CD4-positive, alpha-beta memory T cell (primary cell): ENCODE measurements around the gene IARS1. TPM values are rescaled to one million over a fixed set of nuclear protein-coding genes. Genes with fewer than 3 reads are reported as not detected.

Experiments
- CTCF ChIA-PET: fragments of 350-600 bp; sonication (Branson Sonifier 250); formaldehyde crosslinking; loops from one replicate; lab custom pipeline; 2021; ENCODE audit warnings: inconsistent platforms; ENCODE audit not compliant: partially characterized antibody; lab: Charles Lee
- POLR2A ChIA-PET: fragments of 350-600 bp; sonication (Branson Sonifier 250); formaldehyde crosslinking; loops from one replicate; lab custom pipeline; 2021; ENCODE audit not compliant: partially characterized antibody; lab: Charles Lee
- DNase-seq, 5 donors: peaks; one replicate each; pipeline versions ENCODE4 v3.0.0 to v3.0.0-alpha.2; 2020 to 2022; ENCODE audit warnings: mixed read lengths in 1 of 5
- H3K27ac ChIP-seq: one replicate; pipeline ENCODE4 v1.7.0; 2013; ENCODE audit warnings: low read depth, low read length
- H3K27me3 ChIP-seq: 2 replicates; pipeline ENCODE4 v1.7.0; 2013; ENCODE audit warnings: mild to moderate bottlenecking, low read length, moderate library complexity; ENCODE audit not compliant: insufficient read depth
- H3K36me3 ChIP-seq: 2 replicates; pipeline ENCODE4 v1.7.0; 2013; ENCODE audit warnings: mild to moderate bottlenecking, low read length, moderate library complexity; ENCODE audit not compliant: insufficient read depth
- H3K4me1 ChIP-seq: 2 replicates; pipeline ENCODE4 v1.7.0; 2013; ENCODE audit warnings: mild to moderate bottlenecking, low read length, moderate library complexity; ENCODE audit not compliant: insufficient read depth
- H3K4me3 ChIP-seq, 2 donors: one replicate each; pipeline ENCODE4 v1.7.0; 2013; ENCODE audit warnings: low read length in 2 of 2, mild to moderate bottlenecking in 1 of 2
- H3K9me3 ChIP-seq, 2 donors: one replicate each; pipeline ENCODE4 v1.7.0; 2013; ENCODE audit warnings: low read length in 2 of 2, control low read depth in 1 of 2; ENCODE audit not compliant: control insufficient read depth in 1 of 2
- H3K27ac Mint-ChIP-seq, 7 donors: one replicate each; pipeline ENCODE4 v1.8.0; 2020 to 2021; ENCODE audit warnings: mixed read lengths in 7 of 7, mild to moderate bottlenecking in 6 of 7, inconsistent platforms in 3 of 7, moderate library complexity in 3 of 7
- H3K27me3 Mint-ChIP-seq, 2 donors: one replicate each; pipeline ENCODE4 v1.8.0; 2020 to 2021; ENCODE audit warnings: mixed read lengths in 2 of 2
- H3K36me3 Mint-ChIP-seq, 2 donors: one replicate each; pipeline ENCODE4 v1.8.0; 2020 to 2021; ENCODE audit warnings: mixed read lengths in 2 of 2, inconsistent platforms in 1 of 2, mild to moderate bottlenecking in 1 of 2
- H3K4me1 Mint-ChIP-seq, 4 donors: one replicate each; pipeline ENCODE4 v1.8.0; 2020 to 2021; ENCODE audit warnings: mixed read lengths in 4 of 4, mild to moderate bottlenecking in 1 of 4
- H3K4me3 Mint-ChIP-seq, 8 donors: one replicate each; pipeline ENCODE4 v1.8.0; 2020 to 2021; ENCODE audit warnings: mixed read lengths in 8 of 8, mild to moderate bottlenecking in 7 of 8, moderate library complexity in 6 of 8, inconsistent platforms in 3 of 8
- H3K9me3 Mint-ChIP-seq, 8 donors: one replicate each; pipeline ENCODE4 v1.8.0; 2020 to 2021; ENCODE audit warnings: mixed read lengths in 8 of 8, mild to moderate bottlenecking in 5 of 8, inconsistent platforms in 3 of 8, moderate library complexity in 1 of 8
- intact Hi-C: fragments of 100-400 bp; cut with micrococcal nuclease; formaldehyde crosslinking; loops from one replicate; pipeline ENCODE4 v1.15.1; 2023
- polyA plus RNA-seq, 2 donors: library from polyadenylated mRNA; unstranded; fragments of 300-500 nt; fragmentation: Illumina TruSeq; gene quantifications; one replicate each; pipeline ENCODE4 v1.2.3, GENCODE V29; 2021
- total RNA-seq, 2 experiments: library from RNA; stranded (reverse); gene quantifications; one replicate each; pipeline ENCODE4 v1.2.3, GENCODE V29; 2021

IARS1 gene
- total and polyA plus RNA-seq, 4 experiments from 2014 or later = 69.7 to 112 (median 90.1) TPM

- H3K36me3 Mint-ChIP-seq = peaks cover 22 to 36% of the 10 kb centered on the region in 2 donors
Measured at GRCh38 chr9:92291577-92291976, 1.9 kb downstream of the IARS1 start.

GRCh38 chr9:92290785-92291429 is 2.6 kb downstream of the IARS1 start:
- Histone ChIP-seq H3K27ac (no peak overlapping the region), H3K4me3 (no peak overlapping the region), H3K4me1 (peaks cover 36% of the 10 kb centered on the region), H3K27me3 (no peaks in the 10 kb centered on the region), H3K36me3 (peaks cover 17% of the 10 kb centered on the region), H3K9me3 (no peaks in the 10 kb centered on the region)
- no peak for DNase-seq
- Mint-ChIP-seq H3K27ac (peak overlapping the region in 4 of 7 donors; percentile 14 to 99 (median 40)), H3K27me3 (no peaks in the 10 kb centered on the region), H3K4me1 (peaks cover 28 to 67% (median 50%) of the 10 kb centered on the region in 4 donors), H3K36me3 (peaks cover 22 to 39% of the 10 kb centered on the region in 2 donors), H3K9me3 (peaks cover 0 to 2% (median 0%) of the 10 kb centered on the region in 8 donors), H3K4me3 (peak overlapping the region in 5 of 8 donors; percentile 5 to 58 (median 23))
- POLR2A ChIA-PET = interaction anchor here (1.8 kb wide), 1 partner anchor 35 kb away, joined by 7 read pairs; the partner anchor contains the start of genes CENPP and NOL8
- CTCF ChIA-PET = interaction anchor here (1.4 to 1.9 kb wide), 2 partner anchors 34 to 151 kb away, joined by 4 to 7 read pairs; partner anchors contain the start of genes CENPP and NOL8
- intact Hi-C loops = loop anchor here (5.0 to 10.0 kb wide), 2 partner anchors 474 to 1281 kb away; partner anchors contain the start of gene BICD2

More at GRCh38 chr9:92291577-92291976, 1.9 kb downstream of the IARS1 start:
- no peak for DNase-seq
- Histone ChIP-seq H3K4me3 (no peak overlapping the region), H3K27ac (no peak overlapping the region), H3K4me1 (peaks cover 36% of the 10 kb centered on the region), H3K36me3 (peaks cover 15% of the 10 kb centered on the region), H3K27me3 (no peaks in the 10 kb centered on the region), H3K9me3 (no peaks in the 10 kb centered on the region)
- ChIA-PET CTCF (interaction anchor here (1.4 to 1.9 kb wide), 2 partner anchors 34 to 152 kb away, joined by 4 to 7 read pairs; partner anchors contain the start of genes CENPP and NOL8), POLR2A (interaction anchor here (0.6 to 1.8 kb wide), 3 partner anchors 10 to 34 kb away, joined by 3 to 7 read pairs (median 3); partner anchors contain the start of genes CENPP and NOL8)
- H3K27ac Mint-ChIP-seq = peak overlapping the region in 4 of 7 donors; percentile 2 to 99 (median 39)
- peak overlapping the region in 3 of 8 donors; percentile 33 to 98 (median 34) for H3K4me3 Mint-ChIP-seq
- H3K4me1 Mint-ChIP-seq = peaks cover 28 to 68% (median 53%) of the 10 kb centered on the region in 4 donors
- H3K9me3 Mint-ChIP-seq = peaks cover 0 to 2% (median 0%) of the 10 kb centered on the region in 8 donors
- intact Hi-C loops = loop anchor here (5.0 to 10.0 kb wide), 2 partner anchors 473 to 1281 kb away; partner anchors contain the start of gene BICD2
- no peaks in the 10 kb centered on the region for H3K27me3 Mint-ChIP-seq

- intact Hi-C loops = loop anchor here (5.0 to 10.0 kb wide), 2 partner anchors 475 to 1282 kb away; partner anchors contain the start of gene BICD2
- peaks cover 0 to 2% (median 0%) of the 10 kb centered on the region in 8 donors for H3K9me3 Mint-ChIP-seq
- Histone ChIP-seq H3K4me1 (peaks cover 34% of the 10 kb centered on the region), H3K27me3 (no peaks in the 10 kb centered on the region), H3K9me3 (no peaks in the 10 kb centered on the region), H3K4me3 (no peak overlapping the region), H3K36me3 (peaks cover 27% of the 10 kb centered on the region), H3K27ac (no peak overlapping the region)
- no peak overlapping the region for H3K4me3 Mint-ChIP-seq
- H3K36me3 Mint-ChIP-seq = peaks cover 32 to 50% of the 10 kb centered on the region in 2 donors
- H3K27ac Mint-ChIP-seq = peak overlapping the region in 1 of 7 donors; percentile 99
- H3K27me3 Mint-ChIP-seq = no peaks in the 10 kb centered on the region
- H3K4me1 Mint-ChIP-seq = peaks cover 26 to 64% (median 44%) of the 10 kb centered on the region in 4 donors
- ChIA-PET CTCF (no interaction called here), POLR2A (no interaction called here)
- DNase-seq = no peak
Measured at GRCh38 chr9:92289708-92290390, 3.6 kb downstream of the IARS1 start.

- Mint-ChIP-seq H3K27ac (peak overlapping the region in 1 of 7 donors; percentile 68), H3K9me3 (no peaks in the 10 kb centered on the region), H3K27me3 (no peaks in the 10 kb centered on the region), H3K4me3 (no peak overlapping the region), H3K4me1 (peaks cover 17 to 37% (median 25%) of the 10 kb centered on the region in 4 donors), H3K36me3 (peaks cover 51 to 74% of the 10 kb centered on the region in 2 donors)
- H3K27me3 ChIP-seq = no peaks in the 10 kb centered on the region
- H3K27ac ChIP-seq = no peak overlapping the region
- H3K9me3 ChIP-seq = no peaks in the 10 kb centered on the region
- peaks cover 61% of the 10 kb centered on the region for H3K36me3 ChIP-seq
- POLR2A ChIA-PET = interaction anchor here (0.9 kb wide), 1 partner anchor 19 kb away, joined by 3 read pairs; no protein-coding TSS in a partner anchor
- intact Hi-C loops = no loop called here
- no peak overlapping the region for H3K4me3 ChIP-seq
- CTCF ChIA-PET = interaction anchor here (3.6 kb wide), 1 partner anchor 140 kb away, joined by 9 read pairs; no protein-coding TSS in a partner anchor
- H3K4me1 ChIP-seq = peaks cover 24% of the 10 kb centered on the region
- no peak for DNase-seq
Measured at GRCh38 chr9:92279302-92279701, 14.2 kb downstream of the IARS1 start.

- H3K27me3 ChIP-seq = no peaks in the 10 kb centered on the region
- H3K4me1 Mint-ChIP-seq = peaks cover 16 to 44% (median 25%) of the 10 kb centered on the region in 4 donors
- DNase-seq = no peak
- H3K4me3 Mint-ChIP-seq = no peak overlapping the region
- peaks cover 67% of the 10 kb centered on the region for H3K36me3 ChIP-seq
- H3K9me3 Mint-ChIP-seq = no peaks in the 10 kb centered on the region
- H3K36me3 Mint-ChIP-seq = peaks cover 53 to 81% of the 10 kb centered on the region in 2 donors
- no peak overlapping the region for H3K4me3 ChIP-seq
- no peaks in the 10 kb centered on the region for H3K9me3 ChIP-seq
- POLR2A ChIA-PET = no interaction called here
- peaks cover 24% of the 10 kb centered on the region for H3K4me1 ChIP-seq
- H3K27ac Mint-ChIP-seq = peak overlapping the region in 2 of 7 donors; percentile 0 to 64
- no peaks in the 10 kb centered on the region for H3K27me3 Mint-ChIP-seq
- H3K27ac ChIP-seq = no peak overlapping the region
- intact Hi-C loops = no loop called here
- CTCF ChIA-PET = interaction anchor here (1.0 to 2.0 kb wide), 2 partner anchors 15 to 139 kb away, joined by 3 to 6 read pairs; no protein-coding TSS in a partner anchor
Measured at GRCh38 chr9:92278110-92278509, 15.4 kb downstream of the IARS1 start.

GRCh38 chr9:92276331-92277032 is 17.0 kb downstream of the IARS1 start:
- Histone ChIP-seq H3K27me3 (no peaks in the 10 kb centered on the region), H3K4me1 (peaks cover 24% of the 10 kb centered on the region), H3K27ac (no peak overlapping the region), H3K36me3 (peaks cover 73% of the 10 kb centered on the region), H3K9me3 (no peaks in the 10 kb centered on the region), H3K4me3 (no peak overlapping the region)
- ChIA-PET CTCF (interaction anchor here (1.2 to 2.0 kb wide), 3 partner anchors 136 to 514 kb away, joined by 3 to 6 read pairs (median 3); no protein-coding TSS in a partner anchor), POLR2A (interaction anchor here (1.2 kb wide), 1 partner anchor 48 kb away, joined by 4 read pairs; no protein-coding TSS in a partner anchor)
- Mint-ChIP-seq H3K4me3 (peak overlapping the region in 7 of 8 donors; percentile 66 to 83 (median 75)), H3K27ac (peak overlapping the region; percentile 45 to 93 (median 82)), H3K9me3 (no peaks in the 10 kb centered on the region), H3K36me3 (peaks cover 54 to 83% of the 10 kb centered on the region in 2 donors), H3K4me1 (peaks cover 16 to 44% (median 25%) of the 10 kb centered on the region in 4 donors), H3K27me3 (no peaks in the 10 kb centered on the region)
- intact Hi-C loops = no loop called here
- DNase-seq = peak in 4 of 5 donors; percentile 4 to 19 (median 8)
